ENCODE measurements around the gene PFAS. TPM values are rescaled to one million over a fixed set of nuclear protein-coding genes. Genes with fewer than 3 reads are reported as not detected.
"Not testable (repeated sequence)": the region's sequence is repeated elsewhere in the genome, so short reads cannot be mapped to it uniquely, and the experiment has no call there.

The PFAS gene
- total RNA-seq, 1 experiment from 2014 or later = 18.4 TPM

DNA sequence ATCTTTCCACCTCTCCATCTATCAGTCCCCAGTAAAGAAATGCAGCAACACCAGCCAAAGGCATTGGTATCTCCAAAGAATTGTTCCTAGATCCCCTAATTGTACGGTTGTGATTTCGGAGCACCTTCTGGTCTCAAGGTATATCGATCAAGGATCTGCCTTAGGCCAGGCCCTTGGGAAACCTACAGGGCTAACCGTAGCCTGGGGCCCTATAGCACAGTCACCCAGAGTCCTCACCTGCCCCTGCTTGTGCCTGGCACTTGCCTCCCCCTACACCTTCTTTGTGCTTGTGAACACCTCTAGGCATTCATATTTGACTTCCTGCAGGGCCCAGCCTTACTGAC lies 21.9 kb upstream of the PFAS start:
- no peak for DNase-seq (ENCODE audit: low spot score)

DNA sequence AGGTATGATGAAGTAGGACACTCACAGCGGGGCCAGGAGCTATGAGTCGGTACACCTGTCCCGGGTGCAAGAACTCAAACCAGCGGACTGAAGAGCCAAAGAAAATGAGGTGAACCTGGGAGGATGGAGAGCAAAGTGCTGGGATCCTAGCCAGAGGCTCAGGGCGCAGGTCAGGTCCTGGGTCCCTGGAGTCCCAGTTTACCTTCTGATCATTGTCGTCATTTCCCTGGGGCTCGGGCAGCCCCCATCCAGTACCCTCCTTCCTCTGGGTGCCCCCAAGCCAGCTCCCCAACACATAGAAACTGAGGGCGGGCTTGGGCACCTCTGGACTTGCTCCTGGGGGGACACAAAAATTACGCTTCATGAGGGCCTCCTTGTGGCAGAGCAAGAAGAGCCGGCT lies 17.4 kb upstream of the PFAS start:
- no peak for DNase-seq (ENCODE audit: low spot score)

DNA sequence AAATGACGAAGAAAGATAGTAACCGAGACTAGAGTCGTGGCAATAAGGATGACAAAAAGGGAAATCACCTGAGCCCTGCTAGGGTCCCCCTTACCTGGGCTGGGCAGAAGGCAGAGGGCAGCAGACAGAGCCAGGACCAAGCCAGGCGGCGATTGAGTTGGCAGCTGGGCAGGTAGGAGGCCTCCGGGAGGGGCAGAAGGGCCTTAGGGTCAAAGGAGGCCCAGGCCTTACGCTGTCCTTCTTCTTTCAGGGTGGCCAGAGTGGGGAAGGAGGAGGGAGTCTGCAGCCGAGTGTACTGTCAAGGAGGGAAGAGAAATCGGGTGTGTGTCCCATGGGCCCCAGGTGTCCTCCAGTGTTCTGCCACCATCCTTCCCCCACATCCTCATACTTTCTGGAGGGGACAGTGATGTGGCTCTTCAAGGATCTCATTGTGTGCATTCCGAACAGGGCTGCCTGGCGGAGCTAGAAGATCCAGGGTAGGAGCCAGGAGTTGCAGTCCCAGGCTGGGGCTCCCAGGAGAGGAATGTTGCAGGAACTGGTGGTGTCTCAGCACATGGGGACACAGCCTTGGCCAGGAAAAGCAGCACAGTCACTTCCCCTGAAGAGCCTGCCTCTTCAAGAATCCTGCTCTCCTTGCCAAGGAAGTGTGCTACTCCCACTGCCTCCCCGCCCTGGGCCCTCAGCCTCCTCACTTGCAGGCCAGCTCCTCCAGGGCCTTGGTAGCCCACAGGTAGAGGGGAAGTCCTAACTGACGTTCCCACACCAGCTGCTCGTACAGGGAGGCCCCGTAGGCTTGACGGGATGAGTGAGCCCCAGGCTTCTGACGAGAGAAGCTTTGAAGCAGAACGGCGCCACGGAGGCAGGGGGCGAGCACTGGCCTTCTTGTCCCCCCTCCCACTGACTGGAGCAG lies 14.5 kb upstream of the PFAS start:
- no peak for DNase-seq (ENCODE audit: low spot score)

DNA sequence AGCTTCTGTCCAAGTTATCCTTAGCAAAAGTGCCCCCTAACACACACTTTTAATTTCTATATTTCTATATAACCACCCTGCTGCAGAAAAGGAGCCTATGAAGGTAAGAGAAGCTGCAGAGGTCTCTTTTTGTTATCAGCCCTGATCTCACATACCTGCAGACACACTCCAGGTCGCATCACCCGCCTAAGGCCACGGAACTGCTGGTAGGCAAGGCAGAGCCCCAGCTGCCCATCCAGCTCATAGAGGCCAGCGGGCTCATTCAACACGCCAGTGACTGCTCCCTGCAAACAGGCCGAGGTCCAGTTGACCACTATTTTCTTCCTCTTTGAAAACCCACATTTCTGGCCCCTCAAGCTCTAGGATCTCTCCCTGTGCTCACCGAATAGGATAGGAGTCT lies 13.4 kb upstream of the PFAS start:
- no peak for DNase-seq (ENCODE audit: low spot score)

DNA sequence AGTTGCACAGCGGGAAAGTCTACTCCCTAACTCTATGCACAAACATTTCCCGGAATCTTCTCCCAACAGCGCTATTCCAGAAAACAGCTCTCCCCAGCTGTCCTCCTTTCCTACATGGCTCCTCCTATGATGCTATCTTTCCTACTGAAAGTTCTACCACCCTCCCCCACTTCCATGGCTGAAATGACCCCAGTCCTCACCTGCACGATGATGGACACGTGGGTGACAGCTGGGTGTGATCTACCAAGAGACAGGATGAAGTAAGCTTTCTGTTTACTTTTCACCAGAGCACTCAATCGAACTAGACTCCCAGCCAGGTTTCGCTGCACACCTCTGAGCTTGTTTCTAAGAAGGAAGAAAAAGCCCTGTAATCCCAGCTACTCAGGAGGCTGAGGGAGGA lies 11.9 kb upstream of the PFAS start:
- DNase-seq (ENCODE audit: low spot score) = no peak

DNA sequence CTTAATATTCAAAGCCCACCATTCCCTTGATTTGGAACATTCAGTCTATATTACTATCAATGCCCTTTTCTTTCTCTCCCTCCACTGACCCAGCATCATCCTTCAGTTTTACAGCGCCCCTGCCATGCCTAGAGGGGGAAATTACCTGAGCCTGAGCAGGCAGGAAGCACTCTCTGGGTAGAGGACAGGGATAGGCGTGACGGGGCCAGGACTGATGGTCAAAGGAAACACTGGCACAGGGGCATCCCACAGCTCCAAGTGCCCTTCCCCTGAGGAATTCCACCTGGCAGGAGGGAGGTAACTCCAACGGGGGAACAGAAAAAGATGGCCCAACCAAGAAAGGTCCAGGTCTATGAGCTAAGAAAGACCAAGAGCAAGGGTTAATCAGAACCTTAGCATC lies 11.2 kb upstream of the PFAS start:
- DNase-seq (ENCODE audit: low spot score) = no peak

DNA sequence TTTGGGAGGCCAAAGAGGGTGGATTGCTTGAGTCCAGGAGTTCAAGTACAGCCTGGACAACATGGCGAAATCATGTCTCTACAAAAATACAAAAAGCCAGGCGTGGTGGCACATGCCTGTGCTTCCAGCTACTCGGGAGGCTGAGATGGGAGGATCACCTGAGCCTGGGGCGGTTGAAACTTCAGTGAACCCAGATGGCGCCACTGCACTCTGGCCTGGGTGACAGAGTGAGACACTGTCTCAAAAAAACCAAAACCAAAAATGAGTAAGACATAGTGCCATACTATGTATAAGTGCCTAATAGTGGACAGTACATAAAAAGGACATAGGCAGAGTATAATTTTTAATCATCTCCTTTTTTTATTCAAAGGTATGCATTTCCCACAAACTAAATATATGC lies 5.3 kb upstream of the PFAS start:
- no peak for DNase-seq (ENCODE audit: low spot score)

DNA sequence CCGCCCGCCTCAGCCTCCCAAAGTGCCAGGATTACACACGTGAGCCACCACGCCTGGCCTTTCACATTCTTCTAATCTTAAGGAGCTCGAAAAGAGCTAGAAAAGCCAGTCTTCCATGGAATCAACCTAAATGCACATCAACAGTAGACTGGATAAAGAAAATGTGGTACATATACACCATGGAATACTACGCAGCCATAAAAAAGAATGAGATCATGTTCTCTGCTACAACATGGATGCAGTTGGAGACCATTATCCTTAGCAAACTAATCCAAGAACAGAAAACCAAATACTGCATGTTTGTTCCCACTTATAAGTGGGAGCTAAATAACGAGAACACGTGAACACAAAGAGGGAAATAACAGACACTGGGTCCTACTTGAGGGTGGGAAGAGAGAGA lies 4.3 kb upstream of the PFAS start:
- DNase-seq (ENCODE audit: low spot score) = no peak

DNA sequence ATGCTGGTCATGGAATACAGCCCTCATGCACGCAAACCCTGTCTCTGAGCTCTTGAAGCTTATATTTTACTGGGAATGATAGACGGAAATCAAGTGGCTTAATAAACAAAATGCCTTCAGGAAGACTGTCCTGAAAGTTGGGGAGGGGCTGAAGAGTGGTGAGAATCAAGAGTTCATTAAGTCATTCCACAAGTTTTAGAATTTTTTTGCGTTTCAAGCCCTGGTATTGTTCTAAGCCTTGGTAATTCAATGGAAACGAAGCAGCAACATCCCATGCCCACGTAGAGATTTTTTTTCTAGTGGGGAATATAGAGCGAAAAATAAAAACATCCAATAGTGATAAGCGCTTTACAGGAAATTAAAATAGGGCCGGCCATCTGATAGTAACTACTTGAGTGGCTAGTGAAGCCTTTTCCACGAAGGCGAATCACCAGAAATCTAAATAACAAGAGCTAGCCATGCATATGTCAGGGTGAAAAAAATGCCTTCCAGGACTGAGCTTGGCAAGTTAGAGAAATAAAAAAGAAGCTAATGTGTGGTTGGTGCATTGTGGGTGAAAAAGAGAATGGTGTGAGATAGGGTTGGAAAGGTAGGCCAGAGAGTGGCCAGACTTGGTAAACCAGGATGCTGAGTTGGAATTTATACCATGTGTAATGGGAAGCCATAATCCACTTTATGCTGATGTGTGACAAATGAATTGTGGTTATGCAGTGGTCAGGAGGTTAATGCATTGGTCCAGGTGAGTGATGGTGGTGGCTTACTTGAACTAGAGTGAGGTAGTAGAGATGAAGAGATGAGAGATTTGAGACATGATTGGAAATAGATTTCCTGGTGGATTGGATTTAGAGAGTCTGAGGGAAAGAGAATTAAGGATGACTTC lies 772 bp downstream of the PFAS start:
- DNase-seq (ENCODE audit: low spot score) = no peak

DNA sequence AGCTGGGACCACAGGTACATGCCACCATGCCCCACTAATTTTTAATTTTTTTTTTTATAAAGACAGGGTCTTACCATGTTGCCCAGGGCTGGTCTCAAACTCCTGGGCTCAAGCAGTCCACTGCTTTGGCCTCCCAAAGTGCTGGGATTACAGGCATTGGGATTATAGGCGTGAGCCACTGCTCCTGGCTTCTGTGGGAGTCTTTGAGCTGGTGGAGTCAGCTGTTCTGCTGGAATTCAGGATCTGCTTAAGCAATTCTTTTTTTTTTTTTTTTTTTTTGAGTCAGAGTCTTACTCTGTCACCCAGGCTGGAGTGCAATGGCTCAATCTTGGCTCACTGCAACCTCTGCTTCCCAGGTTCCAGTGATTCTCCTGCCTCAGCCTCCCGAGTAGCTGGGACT lies 2.3 kb downstream of the PFAS start:
- not testable (repeated sequence) for DNase-seq (ENCODE audit: low spot score)

DNA sequence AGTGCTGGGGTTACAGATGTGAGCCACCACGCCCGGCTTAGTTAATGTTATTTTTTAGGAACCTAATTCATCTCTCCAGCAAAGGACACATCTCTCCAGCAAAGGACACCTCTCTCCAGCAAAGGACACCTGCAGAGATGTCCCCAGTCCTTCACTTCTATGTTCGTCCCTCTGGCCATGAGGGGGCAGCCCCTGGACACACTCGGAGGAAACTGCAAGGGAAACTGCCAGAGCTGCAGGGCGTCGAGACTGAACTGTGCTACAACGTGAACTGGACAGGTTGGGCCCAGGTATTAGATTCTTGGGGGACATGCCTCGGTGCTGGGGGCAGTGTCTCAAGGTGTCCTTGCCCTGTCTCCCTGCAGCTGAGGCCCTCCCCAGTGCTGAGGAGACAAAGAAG lies 4.7 kb downstream of the PFAS start:
- DNase-seq (ENCODE audit: low spot score) = no peak

DNA sequence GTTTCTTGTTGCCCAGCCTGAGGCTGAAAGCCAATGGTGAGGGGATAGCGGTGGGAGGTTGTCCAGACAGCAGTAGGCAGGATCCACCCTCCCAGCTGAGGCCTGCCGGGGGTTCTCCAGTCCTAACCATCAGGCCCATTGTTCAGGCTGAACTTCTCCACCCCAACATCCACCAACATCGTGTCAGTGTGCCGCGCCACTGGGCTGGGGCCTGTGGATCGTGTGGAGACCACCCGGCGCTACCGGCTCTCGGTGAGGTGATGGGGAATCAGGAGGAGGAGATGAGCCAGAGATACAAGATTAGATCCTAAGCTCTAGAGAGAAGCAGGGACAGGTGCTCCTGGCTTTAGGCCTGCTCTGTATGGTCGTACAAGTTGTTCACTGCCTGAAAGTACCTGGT lies 5.8 kb downstream of the PFAS start:
- DNase-seq (ENCODE audit: low spot score) = no peak

DNA sequence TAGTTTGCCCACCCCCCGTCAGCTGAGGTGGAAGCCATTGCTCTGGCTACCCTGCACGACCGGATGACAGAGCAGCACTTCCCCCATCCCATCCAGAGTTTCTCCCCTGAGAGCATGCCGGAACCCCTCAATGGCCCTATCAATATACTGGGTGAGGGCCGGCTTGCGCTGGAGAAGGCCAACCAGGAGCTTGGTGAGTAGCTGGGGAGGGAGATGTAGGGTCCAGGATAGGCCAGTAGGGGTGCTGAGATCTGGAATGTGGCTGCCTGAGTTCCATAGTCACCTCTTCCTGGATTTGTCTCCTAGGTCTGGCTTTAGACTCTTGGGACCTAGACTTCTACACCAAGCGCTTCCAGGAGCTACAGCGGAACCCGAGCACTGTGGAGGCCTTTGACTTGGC lies 6.4 kb downstream of the PFAS start:
- DNase-seq (ENCODE audit: low spot score) = no peak

DNA sequence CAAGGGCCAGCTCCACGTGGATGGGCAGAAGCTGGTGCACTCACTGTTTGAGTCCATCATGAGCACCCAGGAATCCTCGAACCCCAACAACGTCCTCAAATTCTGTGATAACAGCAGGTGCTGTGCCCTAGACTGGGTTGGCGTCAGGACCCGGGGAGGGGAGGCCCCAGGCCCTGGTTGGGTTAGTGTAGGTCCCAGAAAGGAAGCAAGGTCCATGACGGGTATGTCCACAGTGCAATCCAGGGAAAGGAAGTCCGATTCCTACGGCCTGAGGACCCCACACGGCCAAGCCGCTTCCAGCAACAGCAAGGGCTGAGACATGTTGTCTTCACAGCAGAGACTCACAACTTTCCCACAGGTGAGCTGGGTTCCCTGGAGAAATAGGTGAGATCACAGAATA lies 7.2 kb downstream of the PFAS start:
- DNase-seq (ENCODE audit: low spot score) = no peak

DNA sequence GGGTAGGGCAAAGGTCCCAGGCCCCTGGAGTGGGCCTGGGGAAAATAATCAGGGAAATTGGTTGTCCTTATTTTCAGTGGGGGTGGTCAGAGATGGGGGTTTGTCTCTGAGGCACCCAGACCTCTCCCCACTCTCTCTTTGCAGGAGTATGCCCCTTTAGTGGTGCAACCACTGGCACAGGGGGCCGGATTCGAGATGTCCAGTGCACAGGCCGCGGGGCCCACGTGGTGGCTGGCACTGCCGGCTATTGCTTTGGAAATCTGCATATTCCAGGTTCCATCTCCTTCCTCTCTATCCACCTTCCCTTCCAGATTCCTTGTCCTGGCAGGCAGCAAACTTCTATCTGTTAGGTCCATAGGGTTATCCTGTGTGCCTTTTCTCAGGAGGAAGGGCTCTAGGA lies 7.6 kb downstream of the PFAS start:
- no peak for DNase-seq (ENCODE audit: low spot score)

DNA sequence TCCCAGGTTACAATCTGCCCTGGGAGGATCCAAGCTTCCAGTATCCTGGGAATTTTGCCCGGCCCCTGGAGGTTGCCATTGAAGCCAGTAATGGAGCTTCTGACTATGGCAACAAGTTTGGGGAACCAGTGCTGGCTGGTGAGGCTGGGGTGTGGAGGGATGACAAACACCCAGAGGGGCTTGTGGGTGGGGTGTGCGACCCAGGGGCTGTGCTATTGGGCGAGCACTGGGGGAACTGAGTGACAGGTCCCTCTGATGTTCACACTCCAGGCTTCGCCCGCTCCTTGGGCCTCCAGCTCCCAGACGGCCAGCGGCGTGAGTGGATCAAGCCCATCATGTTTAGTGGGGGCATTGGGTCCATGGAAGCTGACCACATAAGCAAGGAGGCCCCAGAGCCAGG lies 8.7 kb downstream of the PFAS start:
- DNase-seq (ENCODE audit: low spot score) = no peak

DNA sequence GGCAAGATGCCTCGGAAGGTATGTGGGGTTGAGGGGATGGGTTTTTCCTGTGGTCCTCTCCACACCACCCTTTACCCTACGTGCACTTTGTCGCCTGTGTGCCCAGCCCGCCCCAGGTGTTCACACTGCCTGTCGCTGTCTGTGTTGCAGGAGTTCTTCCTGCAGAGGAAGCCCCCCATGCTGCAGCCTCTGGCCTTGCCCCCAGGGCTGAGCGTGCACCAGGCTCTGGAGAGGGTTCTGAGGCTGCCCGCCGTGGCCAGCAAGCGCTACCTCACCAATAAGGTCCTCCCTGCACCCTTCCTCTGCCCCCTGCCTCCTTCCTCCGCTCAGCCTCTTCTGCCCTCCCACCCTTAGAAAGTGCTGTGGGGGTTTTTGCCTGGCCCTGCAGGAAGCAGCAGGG lies 15.2 kb downstream of the PFAS start:
- no peak for DNase-seq (ENCODE audit: low spot score)

DNA sequence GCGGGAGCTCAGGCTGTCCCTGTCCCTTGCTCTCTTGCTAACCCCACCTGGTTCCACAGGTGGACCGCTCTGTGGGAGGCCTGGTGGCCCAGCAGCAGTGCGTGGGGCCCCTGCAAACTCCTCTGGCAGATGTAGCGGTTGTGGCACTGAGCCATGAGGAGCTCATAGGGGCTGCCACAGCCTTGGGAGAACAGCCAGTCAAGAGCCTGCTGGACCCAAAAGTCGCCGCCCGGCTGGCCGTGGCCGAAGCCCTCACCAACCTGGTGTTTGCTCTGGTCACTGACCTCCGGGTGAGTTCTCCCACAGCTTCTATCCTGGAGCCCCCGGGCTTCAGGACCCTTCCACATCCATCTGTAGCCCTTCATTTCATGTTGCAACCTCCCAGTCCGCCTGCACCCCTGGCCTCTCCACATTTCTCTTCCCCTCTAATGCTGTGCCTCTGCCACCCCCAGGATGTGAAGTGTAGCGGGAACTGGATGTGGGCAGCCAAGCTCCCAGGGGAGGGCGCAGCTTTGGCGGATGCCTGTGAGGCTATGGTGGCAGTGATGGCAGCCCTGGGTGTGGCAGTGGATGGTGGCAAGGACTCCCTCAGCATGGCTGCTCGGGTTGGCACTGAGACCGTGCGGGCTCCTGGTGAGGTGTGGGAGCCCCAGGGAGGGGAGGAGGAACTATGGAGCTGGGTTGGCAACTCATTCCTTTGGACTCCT lies 15.9 kb downstream of the PFAS start:
- DNase-seq (ENCODE audit: low spot score) = no peak

DNA sequence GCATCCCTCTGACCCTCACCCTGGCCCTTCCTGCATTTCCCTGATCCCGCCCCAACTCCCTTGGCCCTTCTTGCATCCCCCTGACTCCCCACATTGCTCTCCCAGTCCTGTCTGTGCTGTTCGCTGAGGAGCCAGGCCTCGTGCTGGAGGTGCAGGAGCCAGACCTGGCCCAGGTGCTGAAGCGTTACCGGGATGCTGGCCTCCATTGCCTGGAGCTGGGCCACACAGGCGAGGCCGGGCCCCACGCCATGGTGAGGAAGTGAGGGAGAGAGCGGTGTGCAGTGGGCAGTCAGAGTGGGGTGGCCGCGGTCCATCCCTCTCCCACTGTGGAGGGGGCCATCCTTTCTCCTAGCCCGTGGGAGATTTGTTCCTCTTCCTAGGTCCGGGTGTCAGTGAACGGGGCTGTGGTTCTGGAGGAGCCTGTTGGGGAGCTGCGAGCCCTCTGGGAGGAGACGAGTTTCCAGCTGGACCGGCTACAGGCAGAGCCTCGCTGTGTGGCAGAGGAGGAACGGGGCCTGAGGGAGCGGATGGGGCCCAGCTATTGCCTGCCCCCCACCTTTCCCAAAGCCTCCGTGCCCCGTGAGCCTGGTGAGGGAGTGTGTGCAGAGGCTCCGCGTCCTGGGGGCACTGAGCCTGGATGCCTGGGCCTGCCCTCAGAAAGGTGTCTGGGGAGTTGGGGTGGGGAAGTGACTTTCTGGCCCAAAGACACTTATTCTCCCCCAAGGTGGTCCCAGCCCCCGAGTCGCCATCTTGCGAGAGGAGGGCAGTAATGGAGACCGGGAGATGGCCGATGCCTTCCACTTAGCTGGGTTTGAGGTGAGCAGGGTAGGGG lies 17.8 kb downstream of the PFAS start:
- DNase-seq (ENCODE audit: low spot score) = no peak

DNA sequence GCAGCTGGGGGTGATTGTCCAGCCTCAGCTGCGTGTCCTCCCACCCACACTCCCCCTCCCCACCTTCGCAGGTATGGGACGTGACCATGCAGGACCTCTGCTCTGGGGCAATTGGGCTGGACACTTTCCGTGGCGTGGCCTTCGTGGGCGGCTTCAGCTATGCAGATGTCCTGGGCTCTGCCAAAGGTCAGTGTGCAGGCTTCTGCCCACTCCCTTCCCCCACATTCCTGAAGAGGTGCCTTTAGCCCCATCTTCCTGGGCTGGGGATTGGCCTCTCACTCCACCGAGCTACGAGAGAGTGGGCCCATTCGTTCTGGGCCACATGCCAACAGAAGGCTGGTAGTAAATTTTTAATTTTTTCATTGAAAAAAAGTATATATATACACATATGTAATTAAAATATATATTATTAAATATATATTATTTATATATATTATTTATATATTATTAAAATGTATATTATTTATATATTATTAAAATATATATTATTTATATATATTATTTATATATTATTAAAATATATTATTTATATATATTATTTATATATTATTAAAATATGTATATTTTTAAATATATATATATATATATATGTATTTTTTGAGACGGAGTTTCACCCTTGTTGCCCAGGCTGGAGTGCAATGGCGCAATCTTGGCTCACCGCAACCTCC lies 18.5 kb downstream of the PFAS start:
- no peak for DNase-seq (ENCODE audit: low spot score)

Data from H4 (cell line).